Gastroesophageal sphincter (tissue), 4 donors: Measurements from ENCODE around the gene AGBL4. TPM values are rescaled to one million over a fixed set of nuclear protein-coding genes. Genes with fewer than 3 reads are reported as not detected.

Experiments
- ATAC-seq: fragments of 150-250 bp; one replicate; pipeline ENCODE4 v1.9.1; 2016; ENCODE audit warnings: mild to moderate bottlenecking, moderate library complexity
- H3K27ac ChIP-seq, 4 donors: fragments of 200-600 bp; sonication (generic) in 3 of 4; 1 replicate in 3 of 4; 2 replicates in 1 of 4; pipeline ENCODE4 v1.5.1; 2016 to 2019
- H3K27me3 ChIP-seq: fragments of 200-600 bp; sonication (generic); one replicate; pipeline ENCODE4 v1.5.1; 2019
- H3K36me3 ChIP-seq, 2 donors: fragments of 200-600 bp; sonication (generic); one replicate each; pipeline ENCODE4 v1.5.1; 2019; ENCODE audit warnings: control low read depth in 1 of 2
- H3K4me1 ChIP-seq, 3 donors: fragments of 200-600 bp; sonication (generic); 1 replicate in 2 of 3; 2 replicates in 1 of 3; pipeline ENCODE4 v1.5.1; 2016 to 2019; ENCODE audit warnings: control low read depth in 2 of 3
- H3K4me3 ChIP-seq, 2 donors: fragments of 200-600 bp; sonication (generic); one replicate each; pipeline ENCODE4 v1.5.1; 2019; ENCODE audit warnings: mild to moderate bottlenecking in 1 of 2, moderate library complexity in 1 of 2
- H3K9me3 ChIP-seq, 3 donors: fragments of 200-600 bp; sonication (generic); one replicate each; pipeline ENCODE4 v1.5.1; 2017 to 2019; ENCODE audit warnings: control low read depth in 2 of 3
- EP300 ChIP-seq: sonication (generic); formaldehyde crosslinking; IDR thresholded peaks from one replicate; pipeline ENCODE4 v1.6.1; 2017; ENCODE audit warnings: antibody characterized with exemption, mild to moderate bottlenecking
- POLR2A ChIP-seq, 2 donors: fragments of 450-650 bp; IDR thresholded peaks; one replicate each; pipeline ENCODE4 v1.6.1; 2017; ENCODE audit warnings: antibody characterized with exemption in 2 of 2, mild to moderate bottlenecking in 2 of 2, moderate library complexity in 1 of 2
- POLR2AphosphoS5 ChIP-seq: sonication (generic); formaldehyde crosslinking; IDR thresholded peaks from one replicate; pipeline ENCODE4 v1.6.1; 2017; ENCODE audit warnings: antibody characterized with exemption
- WGBS, 2 donors: methylation state at CpG; one replicate each; pipeline ENCODE4 v1.1.5; 2018; ENCODE audit warnings: low coverage in 1 of 2; 5-methylcytosine and 5-hydroxymethylcytosine counted together
- total RNA-seq, 4 donors: library from RNA; depleted of rRNA; stranded (reverse); fragments of >200 nt; gene quantifications; one replicate each; pipeline ENCODE4 v1.1.0, GENCODE V29; 2016
- TF ChIP-seq, protein P1 (sequence below), 4 experiments: fragments of 200-600 bp in 2 of 4; fragments of 450-650 bp in 2 of 4; sonication (generic) in 1 of 4; IDR thresholded peaks; one replicate each; pipeline ENCODE4 v1.5.1; 2017 to 2019; ENCODE audit warnings: antibody characterized with exemption in 4 of 4, mild to moderate bottlenecking in 2 of 4, moderate library complexity in 2 of 4

The AGBL4 gene
- total RNA-seq, 4 donors from 2014 or later = 1.6 TPM; not detected in 3

DNA sequence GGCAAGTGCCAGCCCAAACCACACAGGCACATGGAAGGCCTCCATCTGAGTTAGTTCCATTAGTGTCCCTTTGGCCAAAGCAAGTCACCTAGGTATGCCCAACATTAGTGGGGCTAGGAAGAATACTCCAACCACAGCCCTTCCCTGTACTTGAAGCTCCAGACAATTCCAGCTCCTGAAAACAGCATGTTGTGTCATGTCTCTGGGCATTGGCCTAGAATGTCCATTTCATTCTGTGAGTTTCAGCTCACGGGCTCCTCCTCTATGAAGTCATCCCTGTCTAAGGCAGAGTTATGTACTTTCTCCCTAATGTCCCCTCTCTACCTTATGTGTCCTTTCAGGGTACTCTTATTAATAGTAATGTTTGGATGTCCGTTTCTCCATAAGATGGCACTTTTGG, 1455.3 kb downstream of the AGBL4 start:
- WGBS, 2 donors = 70 to 81% methylated on average over 2 of the region's 2 CpGs
- H3K27ac ChIP-seq = no peak overlapping the region
- ATAC-seq = no peak
- H3K27me3 ChIP-seq = no peaks in the 10 kb centered on the region
- TF ChIP-seq POLR2A (IDR thresholded peaks at IDR 0.05) (no peak), EP300 (no peak), POLR2AphosphoS5 (no peak)
- TF ChIP-seq, protein P1, sequence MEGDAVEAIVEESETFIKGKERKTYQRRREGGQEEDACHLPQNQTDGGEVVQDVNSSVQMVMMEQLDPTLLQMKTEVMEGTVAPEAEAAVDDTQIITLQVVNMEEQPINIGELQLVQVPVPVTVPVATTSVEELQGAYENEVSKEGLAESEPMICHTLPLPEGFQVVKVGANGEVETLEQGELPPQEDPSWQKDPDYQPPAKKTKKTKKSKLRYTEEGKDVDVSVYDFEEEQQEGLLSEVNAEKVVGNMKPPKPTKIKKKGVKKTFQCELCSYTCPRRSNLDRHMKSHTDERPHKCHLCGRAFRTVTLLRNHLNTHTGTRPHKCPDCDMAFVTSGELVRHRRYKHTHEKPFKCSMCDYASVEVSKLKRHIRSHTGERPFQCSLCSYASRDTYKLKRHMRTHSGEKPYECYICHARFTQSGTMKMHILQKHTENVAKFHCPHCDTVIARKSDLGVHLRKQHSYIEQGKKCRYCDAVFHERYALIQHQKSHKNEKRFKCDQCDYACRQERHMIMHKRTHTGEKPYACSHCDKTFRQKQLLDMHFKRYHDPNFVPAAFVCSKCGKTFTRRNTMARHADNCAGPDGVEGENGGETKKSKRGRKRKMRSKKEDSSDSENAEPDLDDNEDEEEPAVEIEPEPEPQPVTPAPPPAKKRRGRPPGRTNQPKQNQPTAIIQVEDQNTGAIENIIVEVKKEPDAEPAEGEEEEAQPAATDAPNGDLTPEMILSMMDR (IDR thresholded peaks at IDR 0.05) = no peak
- no peaks in the 10 kb centered on the region for H3K4me1 ChIP-seq
- no peaks in the 10 kb centered on the region for H3K36me3 ChIP-seq
- H3K4me3 ChIP-seq = no peak overlapping the region
- H3K9me3 ChIP-seq = no peaks in the 10 kb centered on the region

DNA sequence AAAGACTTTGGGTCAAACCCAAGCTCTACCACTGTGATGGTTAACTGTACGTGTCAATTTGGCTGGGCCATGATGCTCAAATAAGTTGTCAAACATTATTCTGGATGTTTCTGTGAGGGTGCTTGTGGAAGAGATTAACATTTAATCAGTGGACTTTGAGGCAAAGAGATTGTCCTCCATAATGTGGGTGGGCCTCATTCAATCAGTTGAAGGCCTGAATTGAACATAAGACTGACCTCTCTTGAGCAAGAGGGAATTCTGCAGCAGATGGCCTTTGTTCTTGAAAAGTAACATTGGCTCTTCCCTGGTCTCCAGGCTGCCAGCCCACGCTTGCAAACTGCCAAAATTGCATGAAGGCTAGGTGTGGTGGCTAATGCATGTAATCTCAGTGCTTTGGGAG, 1457.3 kb downstream of the AGBL4 start:
- H3K27me3 ChIP-seq = no peaks in the 10 kb centered on the region
- WGBS, 2 donors = 67 to 94% methylated on average over 1 to 2 of the region's 2 CpGs
- no peak overlapping the region for H3K27ac ChIP-seq
- TF ChIP-seq EP300 (no peak), POLR2AphosphoS5 (no peak), POLR2A (IDR thresholded peaks at IDR 0.05) (no peak)
- TF ChIP-seq, protein P1 (IDR thresholded peaks at IDR 0.05) = no peak
- H3K9me3 ChIP-seq = no peaks in the 10 kb centered on the region
- no peak overlapping the region for H3K4me3 ChIP-seq
- H3K36me3 ChIP-seq = no peaks in the 10 kb centered on the region
- ATAC-seq = no peak
- H3K4me1 ChIP-seq = no peaks in the 10 kb centered on the region

DNA sequence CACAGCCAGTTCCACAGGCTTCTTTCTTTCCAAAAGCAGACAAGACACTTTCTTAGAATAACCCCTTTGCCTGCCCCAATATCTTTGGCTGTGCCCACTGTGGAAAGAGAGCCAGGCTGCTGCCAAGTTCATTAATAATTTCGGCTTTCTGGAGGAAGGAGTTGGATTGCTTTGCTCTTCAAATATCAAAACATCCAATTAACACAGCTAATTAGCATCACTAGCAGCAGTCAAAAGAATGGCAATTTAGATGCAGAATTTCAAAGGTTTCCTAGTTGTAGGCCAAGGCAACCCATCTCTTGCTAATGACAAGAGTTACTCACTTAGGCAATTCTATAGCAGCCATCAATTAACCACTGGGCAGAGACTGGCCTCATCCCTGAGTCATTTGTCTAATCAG, 1460.7 kb downstream of the AGBL4 start:
- H3K27me3 ChIP-seq = no peaks in the 10 kb centered on the region
- 86 to 100% methylated on average over 1 of the region's 1 CpG for WGBS, 2 donors
- no peak overlapping the region for H3K4me3 ChIP-seq
- ATAC-seq = no peak
- H3K36me3 ChIP-seq = no peaks in the 10 kb centered on the region
- H3K9me3 ChIP-seq = no peaks in the 10 kb centered on the region
- H3K4me1 ChIP-seq = no peaks in the 10 kb centered on the region
- no peak for TF ChIP-seq POLR2AphosphoS5
- no peak overlapping the region for H3K27ac ChIP-seq

DNA sequence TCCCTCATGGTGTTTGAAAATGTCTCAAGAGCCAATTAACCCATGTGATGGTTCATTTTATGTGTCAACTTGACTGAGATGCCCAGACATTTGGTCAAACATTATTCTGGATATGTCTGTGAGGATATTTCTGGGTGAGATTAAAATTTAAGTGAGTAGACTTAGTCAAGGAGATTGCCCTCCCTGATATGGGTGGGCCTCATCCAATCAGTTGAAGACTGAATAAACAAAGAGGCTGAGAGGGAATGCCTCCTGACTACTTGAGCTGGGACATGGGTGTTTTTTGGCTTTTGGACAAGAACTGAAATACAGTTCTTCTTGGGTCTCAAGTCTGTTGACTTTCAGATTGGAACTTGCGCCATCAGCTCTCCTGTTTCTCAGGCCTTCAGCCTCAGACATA, 1462.3 kb downstream of the AGBL4 start:
- TF ChIP-seq POLR2AphosphoS5 = no peak
- TF ChIP-seq, protein P1 (IDR thresholded peaks at IDR 0.05) = no peak
- TF ChIP-seq POLR2A (IDR thresholded peaks at IDR 0.05) = no peak
- TF ChIP-seq EP300 = no peak
- no peak for ATAC-seq
- Histone ChIP-seq H3K27ac (no peak overlapping the region), H3K36me3 (no peaks in the 10 kb centered on the region), H3K4me3 (no peak overlapping the region), H3K27me3 (no peaks in the 10 kb centered on the region), H3K9me3 (no peaks in the 10 kb centered on the region), H3K4me1 (no peaks in the 10 kb centered on the region)
- WGBS, 2 donors = 100% methylated on average over 1 of the region's 1 CpG

DNA sequence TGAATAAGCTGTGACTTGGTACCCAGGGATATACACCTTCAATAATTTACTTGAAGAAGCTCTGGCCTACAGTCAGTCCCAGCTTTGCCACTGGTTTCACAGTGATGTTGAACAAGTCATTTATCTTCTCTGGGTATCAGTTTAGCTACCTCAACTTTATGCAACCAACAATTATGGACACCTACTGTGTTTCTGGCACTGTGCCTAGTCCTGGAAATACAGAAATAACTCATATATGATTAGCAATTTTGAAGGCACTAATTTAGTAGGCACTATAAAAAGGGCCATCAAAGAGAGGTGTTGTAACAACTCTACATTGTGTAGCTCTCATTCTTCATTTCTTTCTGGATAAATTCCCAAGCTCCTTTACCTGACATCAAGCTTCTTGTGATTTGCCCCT, 1463.2 kb downstream of the AGBL4 start:
- H3K9me3 ChIP-seq = no peaks in the 10 kb centered on the region
- no peak overlapping the region for H3K4me3 ChIP-seq
- TF ChIP-seq, protein P1 (IDR thresholded peaks at IDR 0.05) = no peak
- TF ChIP-seq POLR2AphosphoS5 = no peak
- no peak for TF ChIP-seq EP300
- no peak for TF ChIP-seq POLR2A (IDR thresholded peaks at IDR 0.05)
- H3K4me1 ChIP-seq = no peaks in the 10 kb centered on the region
- H3K27ac ChIP-seq = no peak overlapping the region
- H3K27me3 ChIP-seq = no peaks in the 10 kb centered on the region
- no peaks in the 10 kb centered on the region for H3K36me3 ChIP-seq
- ATAC-seq = no peak
